Hypothalamus (tissue), 51 donors: Measurements from ENCODE around the gene PIRT.

Experiments
- DNase-seq, 51 donors: peaks; one replicate each; lab custom pipeline; 2025; lab: John Stamatoyannopoulos, UW

PIRT gene

GRCh38 chr17:10790491-10791401 lies 47.1 kb downstream of the PIRT start:
- peak in 6 of 51 donors; percentile 7 to 34 (median 15) for DNase-seq

GRCh38 chr17:10789694-10790271 lies 48.1 kb downstream of the PIRT start:
- DNase-seq: no peak

GRCh38 chr17:10787306-10788045 lies 50.4 kb downstream of the PIRT start:
- no peak for DNase-seq

GRCh38 chr17:10785295-10785694 lies 52.6 kb downstream of the PIRT start:
- no peak for DNase-seq

GRCh38 chr17:10779609-10780008 lies 58.3 kb downstream of the PIRT start:
- DNase-seq: no peak

- no peak for DNase-seq
Observed at GRCh38 chr17:10777890-10778289, 60.0 kb downstream of the PIRT start.

- no peak for DNase-seq
Observed at GRCh38 chr17:10777131-10777807, 60.6 kb downstream of the PIRT start.

GRCh38 chr17:10776381-10776780 lies 61.5 kb downstream of the PIRT start:
- no peak for DNase-seq

GRCh38 chr17:10775740-10776356 lies 62.0 kb downstream of the PIRT start:
- no peak for DNase-seq

GRCh38 chr17:10775058-10775457 lies 62.8 kb downstream of the PIRT start:
- DNase-seq: no peak

- DNase-seq: no peak
Observed at GRCh38 chr17:10773391-10773790, 64.5 kb downstream of the PIRT start.
